ENCODE measurements around the gene UST. TPM values are rescaled to one million over a fixed set of nuclear protein-coding genes. Genes with fewer than 3 reads are reported as not detected.

UST gene
- total and polyA plus RNA-seq, 9 of the 15 experiments (the other 6 are each of a cell fraction or from before 2014, with no cell fraction given), result 0.04 to 0.10 TPM; not detected in 7

DNA sequence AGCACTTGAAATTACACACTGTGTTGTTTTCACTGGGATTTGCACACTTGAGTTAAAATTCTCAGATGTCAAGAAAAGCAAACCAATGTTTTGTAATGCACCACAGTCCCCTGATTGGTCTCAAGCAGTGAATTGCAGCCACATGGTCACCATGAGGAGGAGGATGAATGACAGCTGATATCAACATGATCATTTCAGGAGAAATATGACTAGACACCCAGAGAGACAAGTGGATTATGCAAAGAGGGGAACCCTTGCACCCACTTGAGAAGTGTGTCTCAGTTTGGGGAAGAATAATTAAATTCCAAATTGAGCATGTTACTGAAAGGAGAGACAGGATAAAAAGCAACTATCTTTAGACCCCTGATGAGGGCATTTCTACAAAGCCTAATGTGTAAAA is 69.3 kb downstream of the UST start:
- ChIA-PET CTCF (ENCODE audit: low intra/inter-chr PET ratio) (interaction anchor here (0.5 kb wide), 1 partner anchor 190 kb away, joined by 3 read pairs; no protein-coding TSS in a partner anchor), POLR2A (no interaction called here)
- Histone ChIP-seq H3K4me2 (ENCODE audit: insufficient read depth, low read length) (no peak overlapping the region), H3K4me3 (no peak overlapping the region), H3K27ac (ENCODE audit: extremely low read depth, low read depth, low read length) (no peak overlapping the region), H3K9ac (ENCODE audit: insufficient read depth in 1 of 2, low read depth in 2 of 2, low read length in 2 of 2) (no peak overlapping the region), H3K4me1 (replicated peaks in 1 of 2; ENCODE audit: control insufficient read depth in 2 of 2, insufficient read depth in 2 of 2, low read length in 2 of 2) (no peaks in the 10 kb centered on the region), H3K9me3 (replicated peaks; ENCODE audit: control insufficient read depth, insufficient read depth, low read depth, low read length) (0 out of 2 replicates have a peak, but pooled peaks cover 2% of the 10 kb centered on the region), H3K9me1 (ENCODE audit: control insufficient read depth, insufficient read depth, low read length) (no peaks in the 10 kb centered on the region), H3K79me2 (ENCODE audit: control insufficient read depth, insufficient read depth, low read length) (no peaks in the 10 kb centered on the region), H3K36me3 (ENCODE audit: control insufficient read depth, insufficient read depth, low read length) (no peaks in the 10 kb centered on the region), H3K27me3 (ENCODE audit: control insufficient read depth in 2 of 2, insufficient read depth in 2 of 2, low read length in 2 of 2) (no peaks in the 10 kb centered on the region), H2AFZ (ENCODE audit: low read depth, low read length) (no peak overlapping the region), H4K20me1 (replicated peaks; ENCODE audit: control insufficient read depth, insufficient read depth, low read length) (no peaks in the 10 kb centered on the region)
- no peak for DNase-seq (ENCODE audit: extremely low read depth in 1 of 4, low spot score in 3 of 4)
- FAIRE-seq, result no peak
- TF ChIP-seq, protein P1, sequence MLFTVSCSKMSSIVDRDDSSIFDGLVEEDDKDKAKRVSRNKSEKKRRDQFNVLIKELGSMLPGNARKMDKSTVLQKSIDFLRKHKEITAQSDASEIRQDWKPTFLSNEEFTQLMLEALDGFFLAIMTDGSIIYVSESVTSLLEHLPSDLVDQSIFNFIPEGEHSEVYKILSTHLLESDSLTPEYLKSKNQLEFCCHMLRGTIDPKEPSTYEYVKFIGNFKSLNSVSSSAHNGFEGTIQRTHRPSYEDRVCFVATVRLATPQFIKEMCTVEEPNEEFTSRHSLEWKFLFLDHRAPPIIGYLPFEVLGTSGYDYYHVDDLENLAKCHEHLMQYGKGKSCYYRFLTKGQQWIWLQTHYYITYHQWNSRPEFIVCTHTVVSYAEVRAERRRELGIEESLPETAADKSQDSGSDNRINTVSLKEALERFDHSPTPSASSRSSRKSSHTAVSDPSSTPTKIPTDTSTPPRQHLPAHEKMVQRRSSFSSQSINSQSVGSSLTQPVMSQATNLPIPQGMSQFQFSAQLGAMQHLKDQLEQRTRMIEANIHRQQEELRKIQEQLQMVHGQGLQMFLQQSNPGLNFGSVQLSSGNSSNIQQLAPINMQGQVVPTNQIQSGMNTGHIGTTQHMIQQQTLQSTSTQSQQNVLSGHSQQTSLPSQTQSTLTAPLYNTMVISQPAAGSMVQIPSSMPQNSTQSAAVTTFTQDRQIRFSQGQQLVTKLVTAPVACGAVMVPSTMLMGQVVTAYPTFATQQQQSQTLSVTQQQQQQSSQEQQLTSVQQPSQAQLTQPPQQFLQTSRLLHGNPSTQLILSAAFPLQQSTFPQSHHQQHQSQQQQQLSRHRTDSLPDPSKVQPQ (CRISPR knock-in tag; IDR thresholded peaks at IDR 0.05; ENCODE audit: borderline replicate concordance), result no peak
- no peak for TF ChIP-seq ZNF133 (CRISPR knock-in tag; IDR thresholded peaks at IDR 0.05)
- TF ChIP-seq TGIF2 (CRISPR knock-in tag; IDR thresholded peaks at IDR 0.05), result no peak
- no peak for TF ChIP-seq TCF7L2 (IDR thresholded peaks at IDR 0.05; ENCODE audit: low read depth, low read length)
- TF ChIP-seq, protein P2, sequence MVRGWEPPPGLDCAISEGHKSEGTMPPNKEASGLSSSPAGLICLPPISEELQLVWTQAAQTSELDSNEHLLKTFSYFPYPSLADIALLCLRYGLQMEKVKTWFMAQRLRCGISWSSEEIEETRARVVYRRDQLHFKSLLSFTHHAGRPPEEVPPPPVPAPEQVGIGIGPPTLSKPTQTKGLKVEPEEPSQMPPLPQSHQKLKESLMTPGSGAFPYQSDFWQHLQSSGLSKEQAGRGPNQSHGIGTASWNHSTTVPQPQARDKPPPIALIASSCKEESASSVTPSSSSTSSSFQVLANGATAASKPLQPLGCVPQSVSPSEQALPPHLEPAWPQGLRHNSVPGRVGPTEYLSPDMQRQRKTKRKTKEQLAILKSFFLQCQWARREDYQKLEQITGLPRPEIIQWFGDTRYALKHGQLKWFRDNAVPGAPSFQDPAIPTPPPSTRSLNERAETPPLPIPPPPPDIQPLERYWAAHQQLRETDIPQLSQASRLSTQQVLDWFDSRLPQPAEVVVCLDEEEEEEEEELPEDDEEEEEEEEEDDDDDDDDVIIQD (CRISPR knock-in tag; IDR thresholded peaks at IDR 0.05), result no peak
- no peak for TF ChIP-seq ZNF589 (CRISPR knock-in tag; IDR thresholded peaks at IDR 0.05; ENCODE audit: low read depth)
- TF ChIP-seq, protein P3, sequence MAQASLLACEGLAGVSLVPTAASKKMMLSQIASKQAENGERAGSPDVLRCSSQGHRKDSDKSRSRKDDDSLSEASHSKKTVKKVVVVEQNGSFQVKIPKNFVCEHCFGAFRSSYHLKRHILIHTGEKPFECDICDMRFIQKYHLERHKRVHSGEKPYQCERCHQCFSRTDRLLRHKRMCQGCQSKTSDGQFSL (CRISPR knock-in tag; IDR thresholded peaks at IDR 0.05), result no peak
- TF ChIP-seq, protein P3 (tag; IDR thresholded peaks at IDR 0.05), result no peak
- BruUV-seq (replicated peaks), result no TSS peak
- ATAC-seq, result no peak
- intact Hi-C loops (cut with micrococcal nuclease) (no loop called here), in situ Hi-C loops (cut with MboI) (no loop called here)
